GM19372 (cell line): ENCODE measurements around the gene ANKRD11.
"Not testable (repeated sequence)": the region's sequence is repeated elsewhere in the genome, so short reads cannot be mapped to it uniquely, and the experiment has no call there.

Experiments used
- ATAC-seq: cut with Tn5 transposase; IDR thresholded peaks from one replicate; pipeline ENCODE4 v1.9.1; 2021; ENCODE audit warnings: mild to moderate bottlenecking, low read depth, moderate library complexity; ENCODE audit not compliant: unreplicated experiment

Gene ANKRD11

GRCh38 chr16:89389504-89390223, 100.7 kb downstream of the ANKRD11 start:
- not testable (repeated sequence) for ATAC-seq

- ATAC-seq: no peak
Observed at GRCh38 chr16:89388536-89388935, 101.8 kb downstream of the ANKRD11 start.

GRCh38 chr16:89386306-89387185, 103.8 kb downstream of the ANKRD11 start:
- ATAC-seq: no peak

GRCh38 chr16:89385712-89386111, 104.6 kb downstream of the ANKRD11 start:
- no peak for ATAC-seq

GRCh38 chr16:89384282-89384681, 106.1 kb downstream of the ANKRD11 start:
- ATAC-seq: no peak

- no peak for ATAC-seq
Observed at GRCh38 chr16:89383095-89384003, 107.0 kb downstream of the ANKRD11 start.

- not testable (repeated sequence) for ATAC-seq
Observed at GRCh38 chr16:89382555-89382954, 107.8 kb downstream of the ANKRD11 start.

GRCh38 chr16:89381788-89382187, 108.6 kb downstream of the ANKRD11 start:
- no peak for ATAC-seq

GRCh38 chr16:89380681-89381080, 109.7 kb downstream of the ANKRD11 start:
- no peak for ATAC-seq

GRCh38 chr16:89378947-89379771, 111.2 kb downstream of the ANKRD11 start:
- no peak for ATAC-seq

- ATAC-seq: no peak
Observed at GRCh38 chr16:89377453-89377848, 112.9 kb downstream of the ANKRD11 start.

GRCh38 chr16:89376812-89377452, 113.4 kb downstream of the ANKRD11 start:
- ATAC-seq: no peak

GRCh38 chr16:89375686-89376085, 114.7 kb downstream of the ANKRD11 start:
- no peak for ATAC-seq

GRCh38 chr16:89375021-89375420, 115.3 kb downstream of the ANKRD11 start:
- ATAC-seq: no peak

GRCh38 chr16:89374393-89374960, 115.9 kb downstream of the ANKRD11 start:
- ATAC-seq: no peak

- no peak for ATAC-seq
Observed at GRCh38 chr16:89373355-89374110, 116.8 kb downstream of the ANKRD11 start.

GRCh38 chr16:89371968-89372634, 118.3 kb downstream of the ANKRD11 start:
- no peak for ATAC-seq

- ATAC-seq: no peak
Observed at GRCh38 chr16:89371386-89371785, 119.0 kb downstream of the ANKRD11 start.
